ENCODE results near the gene AIPL1. TPM values are rescaled to one million over a fixed set of nuclear protein-coding genes. Genes with fewer than 3 reads are reported as not detected.

AIPL1 gene
- total and polyA plus RNA-seq, 2 experiments from 2014 or later, result 0.17 to 0.24 TPM

- no peak overlapping the region for H2AFZ ChIP-seq
- peaks cover 58% of the 10 kb centered on the region for H3K4me1 Mint-ChIP-seq
- no peak for ATAC-seq
These were observed 23.0 kb upstream of the AIPL1 start for GRCh38 chr17:6457688-6458459.

GRCh38 chr17:6456914-6457687 is 22.2 kb upstream of the AIPL1 start:
- Histone ChIP-seq H3K4me1 (ENCODE audit: insufficient read depth) (peaks cover 30% of the 10 kb centered on the region), H3K27ac (ENCODE audit: low read depth) (no peak overlapping the region), H3K79me2 (replicated peaks; ENCODE audit: insufficient read depth) (no peaks in the 10 kb centered on the region), H3K27me3 (ENCODE audit: insufficient read depth) (no peaks in the 10 kb centered on the region), H4K20me1 (replicated peaks; ENCODE audit: insufficient read depth) (no peaks in the 10 kb centered on the region), H2AFZ (no peak overlapping the region), H3K4me2 (no peak overlapping the region), H3K36me3 (ENCODE audit: insufficient read depth) (no peaks in the 10 kb centered on the region), H3F3A (replicated peaks; ENCODE audit: low read depth) (0 out of 2 replicates have a peak, but pooled peaks cover 5% of the 10 kb centered on the region), H3K4me3 (no peak overlapping the region), H3K9me2 (ENCODE audit: insufficient read depth) (no peaks in the 10 kb centered on the region)
- H3K27me3 Mint-ChIP-seq (ENCODE audit: insufficient read depth, low read depth, poor library complexity), result peaks cover 28% of the 10 kb centered on the region
- ATAC-seq (no peak), DNase-seq (ENCODE audit: low spot score) (no peak)
- no peaks in the 10 kb centered on the region; the same call in 2 of the 3 replicates for H3K36me3 Mint-ChIP-seq (ENCODE audit: low read depth)
- peak overlapping the region; percentile 53; the same call in 1 of the 2 replicates for H3K27ac Mint-ChIP-seq
- H3K9me3 Mint-ChIP-seq, result no peaks in the 10 kb centered on the region
- peak overlapping the region; percentile 7; the same call in 1 of the 3 replicates for H3K4me3 Mint-ChIP-seq
- peaks cover 58% of the 10 kb centered on the region for H3K4me1 Mint-ChIP-seq
- TF ChIP-seq JUNB (IDR thresholded peaks at IDR 0.05; ENCODE audit: unreplicated experiment) (no peak), EZH2 (IDR thresholded peaks at IDR 0.05; ENCODE audit: low read depth, unreplicated experiment) (no peak), CREB1 (CRISPR knock-in tag; IDR thresholded peaks at IDR 0.05; ENCODE audit: low read depth) (no peak), REST (IDR thresholded peaks at IDR 0.05; ENCODE audit: unreplicated experiment) (no peak), STAT1 (IDR thresholded peaks at IDR 0.05; ENCODE audit: unreplicated experiment) (no peak), NANOG (IDR thresholded peaks at IDR 0.05; ENCODE audit: borderline replicate concordance) (no peak), ZNF331 (CRISPR knock-in tag; IDR thresholded peaks at IDR 0.05; ENCODE audit: low read depth) (no peak), EZH2phosphoT487 (IDR thresholded peaks at IDR 0.05; ENCODE audit: unreplicated experiment) (no peak), ETS1 (IDR thresholded peaks at IDR 0.05) (no peak), CTCF (conservative IDR thresholded peaks at IDR 0.05; ENCODE audit: low read depth in 2 of 2) (no peak)

More at GRCh38 chr17:6457688-6458459, 23.0 kb upstream of the AIPL1 start:
- no peak for DNase-seq (ENCODE audit: low spot score)
- Histone ChIP-seq H3K4me3 (no peak overlapping the region), H3K4me2 (no peak overlapping the region), H3F3A (replicated peaks; ENCODE audit: low read depth) (0 out of 2 replicates have a peak, but pooled peaks cover 5% of the 10 kb centered on the region), H3K79me2 (replicated peaks; ENCODE audit: insufficient read depth) (no peaks in the 10 kb centered on the region), H3K27ac (ENCODE audit: low read depth) (no peak overlapping the region), H3K27me3 (ENCODE audit: insufficient read depth) (no peaks in the 10 kb centered on the region), H4K20me1 (replicated peaks; ENCODE audit: insufficient read depth) (no peaks in the 10 kb centered on the region), H3K4me1 (ENCODE audit: insufficient read depth) (peaks cover 27% of the 10 kb centered on the region), H3K36me3 (ENCODE audit: insufficient read depth) (no peaks in the 10 kb centered on the region), H3K9me2 (ENCODE audit: insufficient read depth) (no peaks in the 10 kb centered on the region)
- H3K27ac Mint-ChIP-seq, result no peak overlapping the region
- TF ChIP-seq ZNF114 (CRISPR knock-in tag; IDR thresholded peaks at IDR 0.05), result no peak
- no peak for TF ChIP-seq JUNB (IDR thresholded peaks at IDR 0.05; ENCODE audit: unreplicated experiment)
- no peak for TF ChIP-seq POLR2AphosphoS5 (IDR thresholded peaks at IDR 0.05; ENCODE audit: low read depth)
- no peak for TF ChIP-seq NANOG (IDR thresholded peaks at IDR 0.05; ENCODE audit: borderline replicate concordance)
- no peak for TF ChIP-seq STAT1 (IDR thresholded peaks at IDR 0.05; ENCODE audit: unreplicated experiment)
- no peak for TF ChIP-seq CREB1 (CRISPR knock-in tag; IDR thresholded peaks at IDR 0.05; ENCODE audit: low read depth)
- no peak for TF ChIP-seq ETS1 (IDR thresholded peaks at IDR 0.05)
- H3K9me3 Mint-ChIP-seq, result no peaks in the 10 kb centered on the region
- H3K27me3 Mint-ChIP-seq (ENCODE audit: insufficient read depth, low read depth, poor library complexity), result peaks cover 30% of the 10 kb centered on the region
- H3K36me3 Mint-ChIP-seq (ENCODE audit: low read depth), result no peaks in the 10 kb centered on the region; the same call in 2 of the 3 replicates
- H3K4me3 Mint-ChIP-seq, result no peak overlapping the region
